H9 (cell line): ENCODE results near the gene MMD2. TPM values are rescaled to one million over a fixed set of nuclear protein-coding genes. Genes with fewer than 3 reads are reported as not detected.

Source experiments
- DNase-seq: peaks from one replicate; pipeline ENCODE4 v3.0.0-alpha.2; 2017
- H2AFZ ChIP-seq: one replicate; pipeline ENCODE4 v1.6.1; 2013; ENCODE audit warnings: mild to moderate bottlenecking, low read length, control low read depth, moderate library complexity
- H2AK5ac ChIP-seq: 2 replicates; pipeline ENCODE4 v1.6.1; 2013; ENCODE audit warnings: low read length, control low read depth, mixed read lengths; ENCODE audit not compliant: insufficient read length
- H2BK120ac ChIP-seq: one replicate; pipeline ENCODE4 v1.6.1; 2013; ENCODE audit warnings: low read depth, mild to moderate bottlenecking, low read length, control low read depth, inconsistent platforms; ENCODE audit not compliant: poor library complexity, severe bottlenecking
- H2BK12ac ChIP-seq: 2 replicates; pipeline ENCODE4 v1.6.1; 2013; ENCODE audit warnings: low read length, control low read depth, mixed read lengths, low read depth; ENCODE audit not compliant: insufficient read length
- H2BK15ac ChIP-seq: 2 replicates; pipeline ENCODE4 v1.6.1; 2013; ENCODE audit warnings: low read depth, low read length, control low read depth
- H2BK20ac ChIP-seq: one replicate; pipeline ENCODE4 v1.6.1; 2013; ENCODE audit warnings: low read depth, mild to moderate bottlenecking, low read length, control low read depth, inconsistent platforms; ENCODE audit not compliant: poor library complexity, severe bottlenecking
- H2BK5ac ChIP-seq: 2 replicates; pipeline ENCODE4 v1.6.1; 2013; ENCODE audit warnings: low read length, control low read depth, mixed read lengths; ENCODE audit not compliant: insufficient read length
- H3K14ac ChIP-seq: 2 replicates; pipeline ENCODE4 v1.6.1; 2013; ENCODE audit warnings: low read length, control low read depth; ENCODE audit not compliant: insufficient read depth
- H3K18ac ChIP-seq: 2 replicates; pipeline ENCODE4 v1.6.1; 2013; ENCODE audit warnings: low read depth, mild to moderate bottlenecking, mixed read lengths, low read length, control low read depth; ENCODE audit not compliant: insufficient read length
- H3K23ac ChIP-seq: 2 replicates; pipeline ENCODE4 v1.6.1; 2013; ENCODE audit warnings: low read length, control low read depth, mixed read lengths, low read depth; ENCODE audit not compliant: insufficient read length
- H3K23me2 ChIP-seq: 2 replicates; pipeline ENCODE4 v1.6.1; 2013; ENCODE audit warnings: low read depth, mild to moderate bottlenecking, mixed read lengths, low read length, control low read depth; ENCODE audit not compliant: insufficient read length, poor library complexity, severe bottlenecking
- H3K27ac ChIP-seq: 2 replicates; pipeline ENCODE4 v1.5.1; 2013; ENCODE audit warnings: low read length, control low read depth, mixed read lengths, low read depth; ENCODE audit not compliant: insufficient read length
- H3K27me3 ChIP-seq: 2 replicates; pipeline ENCODE4 v1.6.1; 2013; ENCODE audit warnings: low read length, control low read depth, inconsistent platforms; ENCODE audit not compliant: insufficient read depth
- H3K4ac ChIP-seq: 2 replicates; pipeline ENCODE4 v1.6.1; 2013; ENCODE audit warnings: low read depth, mild to moderate bottlenecking, control low read depth, inconsistent platforms, low read length, moderate library complexity
- H3K4me1 ChIP-seq: 2 replicates; pipeline ENCODE4 v1.6.1; 2013; ENCODE audit warnings: low read length, control low read depth, inconsistent platforms; ENCODE audit not compliant: insufficient read depth
- H3K4me2 ChIP-seq: 2 replicates; pipeline ENCODE4 v1.6.1; 2013; ENCODE audit warnings: low read length, control low read depth, mixed read lengths; ENCODE audit not compliant: insufficient read length, insufficient read depth
- H3K56ac ChIP-seq: 2 replicates; pipeline ENCODE4 v1.6.1; 2013; ENCODE audit warnings: low read depth, mild to moderate bottlenecking, mixed read lengths, low read length, control low read depth; ENCODE audit not compliant: insufficient read length
- H3K79me1 ChIP-seq: 2 replicates; pipeline ENCODE4 v1.6.1; 2013; ENCODE audit warnings: low read depth, mild to moderate bottlenecking, moderate library complexity, low read length, control low read depth, inconsistent platforms; ENCODE audit not compliant: insufficient read depth, poor library complexity, severe bottlenecking
- H3K79me2 ChIP-seq: 2 replicates; pipeline ENCODE4 v1.6.1; 2013; ENCODE audit warnings: low read length, control low read depth, inconsistent platforms; ENCODE audit not compliant: insufficient read depth
- H3K9ac ChIP-seq: 2 replicates; pipeline ENCODE4 v1.6.1; 2013; ENCODE audit warnings: low read length, control low read depth, mixed read lengths; ENCODE audit not compliant: insufficient read length; ENCODE audit errors: extremely low read depth
- H3K9me3 ChIP-seq: one replicate; pipeline ENCODE4 v1.6.1; 2013; ENCODE audit warnings: low read depth, low read length, inconsistent platforms; ENCODE audit not compliant: control insufficient read depth
- H3T11ph ChIP-seq: one replicate; pipeline ENCODE4 v1.6.1; 2013; ENCODE audit warnings: mild to moderate bottlenecking, low read length, control low read depth, inconsistent platforms
- H4K20me1 ChIP-seq: one replicate; pipeline ENCODE4 v1.6.1; 2013; ENCODE audit not compliant: control insufficient read depth, insufficient read length, insufficient read depth
- H4K5ac ChIP-seq: 2 replicates; pipeline ENCODE4 v1.6.1; 2013; ENCODE audit warnings: low read depth, mild to moderate bottlenecking, mixed read lengths, low read length, control low read depth; ENCODE audit not compliant: insufficient read length
- H4K8ac ChIP-seq: replicated peaks from 2 replicates; pipeline ENCODE4 v1.6.1; 2013; ENCODE audit warnings: low read length, control low read depth, mixed read lengths, low read depth; ENCODE audit not compliant: insufficient read length
- H4K91ac ChIP-seq: 2 replicates; pipeline ENCODE4 v1.6.1; 2013; ENCODE audit warnings: low read depth, mild to moderate bottlenecking, moderate library complexity, mixed read lengths, low read length, control low read depth; ENCODE audit not compliant: insufficient read length
- H3K27ac Mint-ChIP-seq, 3 experiments: 2 replicates in 2 of 3; 3 replicates in 1 of 3; pipeline ENCODE4 v1.8.0; 2020 to 2021; ENCODE audit warnings: mixed read lengths in 3 of 3, mild to moderate bottlenecking in 1 of 3, moderate library complexity in 1 of 3
- H3K27me3 Mint-ChIP-seq: 2 replicates; pipeline ENCODE4 v1.8.0; 2021; ENCODE audit warnings: low read depth, mild to moderate bottlenecking, moderate library complexity, mixed read lengths
- H3K36me3 Mint-ChIP-seq, 3 experiments: 2 replicates in 2 of 3; 3 replicates in 1 of 3; pipeline ENCODE4 v1.8.0; 2020 to 2021; ENCODE audit warnings: low read depth in 3 of 3, mixed read lengths in 3 of 3; ENCODE audit not compliant: insufficient read depth in 1 of 3
- H3K4me1 Mint-ChIP-seq, 2 experiments: 2 replicates each; pipeline ENCODE4 v1.8.0; 2020; ENCODE audit warnings: mixed read lengths in 2 of 2
- H3K4me3 Mint-ChIP-seq, 2 experiments: 2 replicates in 1 of 2; 3 replicates in 1 of 2; pipeline ENCODE4 v1.8.0; 2020 to 2021; ENCODE audit warnings: mild to moderate bottlenecking in 2 of 2, mixed read lengths in 2 of 2, moderate library complexity in 1 of 2
- H3K9me3 Mint-ChIP-seq, 2 experiments: 2 replicates in 1 of 2; 3 replicates in 1 of 2; pipeline ENCODE4 v1.8.0; 2020; ENCODE audit warnings: mild to moderate bottlenecking in 2 of 2, mixed read lengths in 2 of 2, moderate library complexity in 1 of 2
- CTCF ChIP-seq: fragments of 200-600 bp; sonication (generic); conservative IDR thresholded peaks from 3 replicates; pipeline ENCODE4 v1.8.0; 2021; ENCODE audit warnings: antibody characterized with exemption, mild to moderate bottlenecking
- WGBS: extraction: QIAGEN DNeasy Blood & Tissue Kit; methylation state at CpG from one replicate; pipeline ENCODE4 v1.1.7; 2013; ENCODE audit warnings: missing lambda C conversion rate, low lambda C conversion rate, mixed read lengths; ENCODE audit not compliant: insufficient read length; ENCODE audit errors: extremely low coverage; 5-methylcytosine and 5-hydroxymethylcytosine counted together
- total RNA-seq: library from RNA; stranded (reverse); gene quantifications from 2 replicates; pipeline ENCODE4 v1.2.1, GENCODE V29; 2021

MMD2 gene
- total RNA-seq, 1 experiment from 2014 or later, result 0.20 TPM

DNA sequence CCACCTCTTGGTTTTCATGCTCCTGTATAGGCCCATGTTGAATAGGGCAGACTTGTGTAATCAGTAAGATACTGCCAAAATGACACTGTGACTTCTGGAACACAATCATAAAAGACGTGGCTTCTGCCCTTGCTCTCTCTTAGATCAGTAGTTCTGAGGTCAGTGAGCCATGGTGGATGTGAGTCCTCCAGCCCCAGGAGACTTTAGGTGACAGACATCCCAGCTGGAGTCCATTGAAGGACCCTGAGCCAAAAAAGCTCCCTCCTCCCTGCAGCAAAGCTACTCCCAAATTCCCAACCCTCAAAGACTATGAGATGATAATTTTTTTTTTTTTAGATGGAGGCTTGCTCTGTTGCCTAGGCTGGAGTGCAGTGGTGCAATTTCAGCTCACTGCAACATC is 72.3 kb downstream of the MMD2 start:
- no peaks in the 10 kb centered on the region; a peak in 1 of 7 replicates for H3K36me3 Mint-ChIP-seq
- Histone ChIP-seq H4K20me1 (no peaks in the 10 kb centered on the region), H2BK15ac (no peak overlapping the region), H2BK12ac (no peak overlapping the region), H4K8ac (no peak overlapping the region), H3K18ac (no peak overlapping the region), H3K14ac (no peak overlapping the region), H3K27me3 (no peaks in the 10 kb centered on the region), H3K79me1 (no peaks in the 10 kb centered on the region), H3K4me2 (no peak overlapping the region), H4K91ac (no peak overlapping the region), H3K79me2 (no peaks in the 10 kb centered on the region), H3K9ac (no peak overlapping the region), H3K23me2 (peaks cover 11% of the 10 kb centered on the region), H4K5ac (no peak overlapping the region), H3K23ac (no peak overlapping the region), H3K4ac (no peak overlapping the region), H2AK5ac (no peak overlapping the region), H3T11ph (no peak overlapping the region), H2BK120ac (no peak overlapping the region), H3K56ac (no peak overlapping the region), H2BK5ac (no peak overlapping the region), H3K4me1 (no peaks in the 10 kb centered on the region), H3K27ac (no peak overlapping the region), H2BK20ac (no peak overlapping the region), H3K9me3 (no peaks in the 10 kb centered on the region), H2AFZ (no peak overlapping the region)
- peaks cover 11 to 15% of the 10 kb centered on the region in 2 experiments for H3K4me1 Mint-ChIP-seq
- no peak overlapping the region for H3K27ac Mint-ChIP-seq
- WGBS, result no CpG with 5 or more reads among the region's 1 CpG
- H3K27me3 Mint-ChIP-seq, result peaks cover 18% of the 10 kb centered on the region
- no peaks in the 10 kb centered on the region; a peak in 2 of 5 replicates for H3K9me3 Mint-ChIP-seq
- no peak for DNase-seq
- H3K4me3 Mint-ChIP-seq, result no peak overlapping the region
- no peak for TF ChIP-seq CTCF
